Breast epithelium (tissue), 4 donors: ENCODE measurements around the gene ZNF112. TPM values are rescaled to one million over a fixed set of nuclear protein-coding genes. Genes with fewer than 3 reads are reported as not detected.

Experiments
- DNase-seq, 2 donors: peaks; one replicate each; pipeline ENCODE4 v3.0.0-alpha.2; 2019; ENCODE audit warnings: low spot score in 2 of 2
- H3K27ac ChIP-seq, 2 donors: fragments of 200-600 bp; sonication (generic) in 1 of 2; one replicate each; pipeline ENCODE4 v1.5.1; 2016 to 2019; ENCODE audit warnings: mild to moderate bottlenecking in 1 of 2
- H3K27me3 ChIP-seq, 2 donors: fragments of 200-600 bp; sonication (generic) in 1 of 2; one replicate each; pipeline versions ENCODE4 v1.5.1 to v1.6.0; 2017 to 2019; ENCODE audit warnings: control low read depth in 1 of 2, mild to moderate bottlenecking in 1 of 2
- H3K36me3 ChIP-seq: fragments of 200-600 bp; one replicate; pipeline ENCODE4 v1.5.1; 2019
- H3K4me1 ChIP-seq, 2 donors: fragments of 200-600 bp; sonication (generic); one replicate each; pipeline ENCODE4 v1.5.1; 2016 to 2019; ENCODE audit warnings: control low read depth in 1 of 2
- H3K4me3 ChIP-seq, 3 donors: fragments of 200-600 bp; sonication (generic); 1 replicate in 2 of 3; 2 replicates in 1 of 3; pipeline ENCODE4 v1.5.1; 2016 to 2019; ENCODE audit warnings: mild to moderate bottlenecking in 3 of 3, moderate library complexity in 2 of 3
- H3K9me3 ChIP-seq, 2 donors: fragments of 200-600 bp; sonication (generic) in 1 of 2; one replicate each; pipeline ENCODE4 v1.5.1; 2016 to 2019; ENCODE audit warnings: control low read depth in 1 of 2
- POLR2A ChIP-seq: fragments of 450-650 bp; IDR thresholded peaks from one replicate; pipeline ENCODE4 v1.6.1; 2016; ENCODE audit warnings: antibody characterized with exemption, mild to moderate bottlenecking, moderate library complexity
- POLR2AphosphoS5 ChIP-seq, 3 donors: sonication (generic); formaldehyde crosslinking; IDR thresholded peaks; one replicate each; pipeline ENCODE4 v1.6.1; 2017; ENCODE audit warnings: antibody characterized with exemption in 3 of 3
- intact Hi-C: fragments of 100-400 bp; cut with DNase I; formaldehyde crosslinking; loops from one replicate; pipeline ENCODE4 v1.15.1; 2023; ENCODE audit warnings: low total_unique reads
- total RNA-seq, 3 donors: library from RNA; depleted of rRNA; stranded (reverse); fragments of >200 nt; gene quantifications; one replicate each; pipeline ENCODE4 v1.1.0, GENCODE V29; 2016
- TF ChIP-seq, protein P1 (sequence below), 3 donors: fragments of 450-650 bp; IDR thresholded peaks; one replicate each; pipeline ENCODE4 v1.5.1; 2016 to 2017; ENCODE audit warnings: antibody characterized with exemption in 3 of 3, mild to moderate bottlenecking in 3 of 3, moderate library complexity in 3 of 3

ZNF112 gene
- total RNA-seq, 3 donors from 2014 or later, result 3.8 to 13.0 (median 10.5) TPM

DNA sequence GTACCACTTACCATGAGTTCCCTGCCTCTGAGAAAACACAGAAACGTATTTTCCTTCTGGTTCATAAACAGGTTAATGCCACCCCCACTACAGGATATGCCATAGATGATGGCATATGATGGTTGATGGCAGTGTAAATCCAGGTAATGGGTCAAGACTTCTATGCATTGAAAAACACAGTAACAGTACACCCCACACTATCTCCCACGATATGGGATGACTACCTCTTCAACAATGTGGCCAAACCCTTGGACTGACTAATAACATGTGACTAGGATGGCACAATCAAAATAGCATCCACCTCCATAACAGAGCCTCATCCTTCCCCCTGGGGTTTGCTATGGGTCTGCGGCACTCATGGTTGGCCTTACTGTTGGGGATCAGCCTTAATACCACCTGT lies 73.6 kb downstream of the ZNF112 start:
- H3K9me3 ChIP-seq, result peaks cover 79 to 94% of the 10 kb centered on the region in 2 donors
- no peak overlapping the region for H3K4me3 ChIP-seq
- no peak overlapping the region for H3K27ac ChIP-seq
- H3K36me3 ChIP-seq, result peaks cover 10% of the 10 kb centered on the region
- H3K4me1 ChIP-seq, result no peaks in the 10 kb centered on the region
- no peak for DNase-seq
- TF ChIP-seq POLR2AphosphoS5 (IDR thresholded peaks at IDR 0.05) (no peak), POLR2A (no peak)
- TF ChIP-seq, protein P1, sequence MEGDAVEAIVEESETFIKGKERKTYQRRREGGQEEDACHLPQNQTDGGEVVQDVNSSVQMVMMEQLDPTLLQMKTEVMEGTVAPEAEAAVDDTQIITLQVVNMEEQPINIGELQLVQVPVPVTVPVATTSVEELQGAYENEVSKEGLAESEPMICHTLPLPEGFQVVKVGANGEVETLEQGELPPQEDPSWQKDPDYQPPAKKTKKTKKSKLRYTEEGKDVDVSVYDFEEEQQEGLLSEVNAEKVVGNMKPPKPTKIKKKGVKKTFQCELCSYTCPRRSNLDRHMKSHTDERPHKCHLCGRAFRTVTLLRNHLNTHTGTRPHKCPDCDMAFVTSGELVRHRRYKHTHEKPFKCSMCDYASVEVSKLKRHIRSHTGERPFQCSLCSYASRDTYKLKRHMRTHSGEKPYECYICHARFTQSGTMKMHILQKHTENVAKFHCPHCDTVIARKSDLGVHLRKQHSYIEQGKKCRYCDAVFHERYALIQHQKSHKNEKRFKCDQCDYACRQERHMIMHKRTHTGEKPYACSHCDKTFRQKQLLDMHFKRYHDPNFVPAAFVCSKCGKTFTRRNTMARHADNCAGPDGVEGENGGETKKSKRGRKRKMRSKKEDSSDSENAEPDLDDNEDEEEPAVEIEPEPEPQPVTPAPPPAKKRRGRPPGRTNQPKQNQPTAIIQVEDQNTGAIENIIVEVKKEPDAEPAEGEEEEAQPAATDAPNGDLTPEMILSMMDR (IDR thresholded peaks at IDR 0.05), result no peak
- no peaks in the 10 kb centered on the region for H3K27me3 ChIP-seq
- intact Hi-C loops, result no loop called here

DNA sequence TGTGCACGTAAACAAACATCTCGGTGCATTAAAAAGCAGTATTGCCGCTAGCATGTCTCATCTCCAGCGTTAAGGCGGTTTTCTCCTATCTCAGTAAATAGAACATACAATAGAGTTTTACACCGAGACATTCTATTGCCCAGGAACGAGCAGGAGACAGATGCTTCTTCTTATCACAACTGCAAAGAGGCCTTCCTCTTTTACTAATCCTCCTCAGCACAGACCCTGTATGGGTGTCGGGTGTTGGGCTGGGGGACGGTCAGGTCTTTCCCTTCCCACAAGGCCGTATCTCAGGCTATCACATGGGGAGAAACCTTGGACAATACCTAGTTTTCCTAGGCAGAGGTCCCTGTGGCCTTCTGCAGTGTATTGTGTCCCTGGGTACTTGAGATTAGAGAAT lies 75.6 kb downstream of the ZNF112 start:
- intact Hi-C loops, result no loop called here
- no peaks in the 10 kb centered on the region for H3K36me3 ChIP-seq

DNA sequence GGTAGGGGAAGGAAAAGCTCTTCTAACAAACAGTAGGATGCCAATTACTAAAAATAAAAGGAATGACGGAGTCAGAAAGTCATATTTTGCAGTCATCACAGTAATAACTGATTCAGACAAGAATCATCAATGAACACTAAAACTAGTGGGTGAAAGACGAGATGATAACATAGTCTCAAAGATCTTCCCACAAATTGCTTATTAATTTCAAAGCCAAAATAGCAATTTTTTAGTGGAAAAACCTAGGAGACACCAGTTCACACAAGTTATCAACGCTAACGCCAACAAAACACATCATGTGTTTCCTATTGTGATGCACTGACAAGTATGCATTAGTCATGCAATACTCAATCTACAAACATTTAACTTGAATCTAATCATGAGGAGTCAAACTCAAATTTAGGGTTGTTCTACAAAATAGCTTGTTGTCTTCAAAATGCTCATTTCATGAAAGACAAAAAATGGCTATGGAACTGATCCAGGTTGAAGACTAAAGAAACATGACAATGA lies 78.2 kb downstream of the ZNF112 start:
- no peak for TF ChIP-seq POLR2A
- TF ChIP-seq, protein P1 (IDR thresholded peaks at IDR 0.05), result no peak
- TF ChIP-seq POLR2AphosphoS5 (IDR thresholded peaks at IDR 0.05), result no peak
- no peak overlapping the region for H3K27ac ChIP-seq
- DNase-seq, result no peak
- no peaks in the 10 kb centered on the region for H3K27me3 ChIP-seq
- intact Hi-C loops, result no loop called here
- H3K36me3 ChIP-seq, result no peaks in the 10 kb centered on the region
- H3K9me3 ChIP-seq, result peaks cover 77 to 78% of the 10 kb centered on the region in 2 donors
- no peaks in the 10 kb centered on the region for H3K4me1 ChIP-seq
- no peak overlapping the region for H3K4me3 ChIP-seq

More for the DNA sequence above, 75.6 kb downstream of the ZNF112 start:
- H3K9me3 ChIP-seq, result peaks cover 74 to 77% of the 10 kb centered on the region in 2 donors
- no peaks in the 10 kb centered on the region for H3K27me3 ChIP-seq
- no peak for TF ChIP-seq POLR2AphosphoS5 (IDR thresholded peaks at IDR 0.05)
- TF ChIP-seq, protein P1 (IDR thresholded peaks at IDR 0.05), result no peak
- TF ChIP-seq POLR2A, result no peak
- DNase-seq, result no peak
- H3K27ac ChIP-seq, result no peak overlapping the region
- H3K4me1 ChIP-seq, result no peaks in the 10 kb centered on the region
- H3K4me3 ChIP-seq, result no peak overlapping the region

DNA sequence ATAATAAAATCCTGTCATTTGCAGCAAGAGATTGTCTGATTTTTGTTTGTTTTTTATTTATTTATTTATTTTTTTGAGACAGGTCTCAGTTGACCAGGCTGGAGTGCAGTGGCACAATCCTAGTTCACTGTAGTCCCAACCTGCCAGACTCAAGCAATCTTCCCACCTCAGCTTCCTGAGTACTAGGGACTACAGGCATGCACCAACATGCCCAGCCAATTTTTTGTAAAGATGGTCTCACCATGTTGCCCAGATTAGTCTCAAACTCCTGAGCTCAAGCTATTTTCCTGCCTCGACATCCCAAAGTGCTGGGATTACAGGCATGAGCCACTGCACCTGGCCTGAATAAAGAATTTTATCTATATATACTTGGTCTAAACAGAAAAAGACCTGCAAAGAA lies 79.1 kb downstream of the ZNF112 start:
- Histone ChIP-seq H3K27me3 (no peaks in the 10 kb centered on the region), H3K27ac (no peak overlapping the region), H3K9me3 (peaks cover 77 to 78% of the 10 kb centered on the region in 2 donors), H3K4me3 (no peak overlapping the region), H3K36me3 (no peaks in the 10 kb centered on the region), H3K4me1 (no peaks in the 10 kb centered on the region)
- TF ChIP-seq POLR2A, result no peak
- TF ChIP-seq, protein P1 (IDR thresholded peaks at IDR 0.05), result no peak
- TF ChIP-seq POLR2AphosphoS5 (IDR thresholded peaks at IDR 0.05), result no peak
- DNase-seq, result no peak
- intact Hi-C loops, result no loop called here

Other genes with a start within 250 kb of the ZNF112 start
- 1 to 10 TPM; 3.4 to 6.6 (median 4.6) TPM for gene ZNF225, start 243.3 kb downstream of the ZNF112 start, total RNA-seq
- 10 to 100 TPM in 1 of 3 donors, 1 to 10 TPM in 2; 6.4 to 11.3 (median 8.2) TPM for gene ZNF234, start 215.1 kb downstream of the ZNF112 start, total RNA-seq
- gene ZNF226, start 191.6 kb downstream of the ZNF112 start, total RNA-seq, result 10 to 100 TPM; 14.4 to 34.2 (median 18.7) TPM
- 10 to 100 TPM in 2 of 3 donors, 1 to 10 TPM in 1; 8.2 to 33.2 (median 18.7) TPM for gene ZNF227, start 144.1 kb downstream of the ZNF112 start, total RNA-seq
- 1 to 10 TPM in 2 of 3 donors, under 1 TPM in 1; 0.32 to 2.5 (median 1.3) TPM for gene ZNF233, start 96.8 kb downstream of the ZNF112 start, total RNA-seq
- gene ZNF235, start 51.7 kb downstream of the ZNF112 start, total RNA-seq, result 10 to 100 TPM in 2 of 3 donors, 1 to 10 TPM in 1; 4.6 to 16.0 (median 10.5) TPM
- 1 to 10 TPM; 1.6 to 7.3 (median 3.6) TPM for gene ZNF285, start 44.9 kb upstream of the ZNF112 start, total RNA-seq
- gene ZNF229, start 91.8 kb upstream of the ZNF112 start, total RNA-seq, result 10 to 100 TPM in 1 of 3 donors, 1 to 10 TPM in 2; 1.3 to 13.5 (median 3.6) TPM
- 10 to 100 TPM in 1 of 3 donors, 1 to 10 TPM in 2; 9.0 to 28.5 (median 9.8) TPM for gene ZNF180, start 143.8 kb upstream of the ZNF112 start, total RNA-seq
- gene CEACAM20, start 173.0 kb upstream of the ZNF112 start, total RNA-seq, result under 1 TPM in 1 of 3 donors, not detected in 2; 0.33 TPM